AG10803 (cell line): ENCODE measurements around the gene PNP.

Experiments
- DNase-seq: peaks from one replicate; pipeline ENCODE4 v3.0.0; 2010; ENCODE audit warnings: low read depth
- H3K4me3 ChIP-seq: 2 replicates; pipeline ENCODE4 v1.5.1; 2011; ENCODE audit warnings: mild to moderate bottlenecking, low read length, control low read depth
- TF ChIP-seq, protein P1 (sequence below): conservative IDR thresholded peaks from 2 replicates; pipeline ENCODE4 v1.5.1; 2011; ENCODE audit warnings: mild to moderate bottlenecking, low read length, control low read depth, inconsistent platforms

The PNP gene

DNA sequence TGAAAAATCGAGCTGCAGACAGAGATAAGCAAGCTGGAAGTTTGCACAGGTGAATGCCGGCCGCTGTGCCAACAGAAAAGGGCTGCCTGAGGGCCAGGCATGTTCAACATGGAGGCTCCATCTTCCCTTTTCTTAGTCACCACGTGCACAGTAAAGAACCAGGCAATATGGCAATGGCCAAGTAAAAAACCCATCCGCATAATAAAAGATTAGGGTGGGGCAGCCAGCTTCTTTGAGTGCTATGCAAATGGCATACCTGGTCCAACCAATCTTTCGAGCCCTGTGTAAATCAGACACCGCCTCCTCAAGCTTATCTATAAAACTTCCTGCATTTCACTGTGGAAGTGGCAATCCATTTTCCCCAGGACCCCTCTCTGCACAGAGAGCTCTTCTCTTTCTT, 16.7 kb downstream of the PNP start:
- no peak overlapping the region for H3K4me3 ChIP-seq
- TF ChIP-seq, protein P1, sequence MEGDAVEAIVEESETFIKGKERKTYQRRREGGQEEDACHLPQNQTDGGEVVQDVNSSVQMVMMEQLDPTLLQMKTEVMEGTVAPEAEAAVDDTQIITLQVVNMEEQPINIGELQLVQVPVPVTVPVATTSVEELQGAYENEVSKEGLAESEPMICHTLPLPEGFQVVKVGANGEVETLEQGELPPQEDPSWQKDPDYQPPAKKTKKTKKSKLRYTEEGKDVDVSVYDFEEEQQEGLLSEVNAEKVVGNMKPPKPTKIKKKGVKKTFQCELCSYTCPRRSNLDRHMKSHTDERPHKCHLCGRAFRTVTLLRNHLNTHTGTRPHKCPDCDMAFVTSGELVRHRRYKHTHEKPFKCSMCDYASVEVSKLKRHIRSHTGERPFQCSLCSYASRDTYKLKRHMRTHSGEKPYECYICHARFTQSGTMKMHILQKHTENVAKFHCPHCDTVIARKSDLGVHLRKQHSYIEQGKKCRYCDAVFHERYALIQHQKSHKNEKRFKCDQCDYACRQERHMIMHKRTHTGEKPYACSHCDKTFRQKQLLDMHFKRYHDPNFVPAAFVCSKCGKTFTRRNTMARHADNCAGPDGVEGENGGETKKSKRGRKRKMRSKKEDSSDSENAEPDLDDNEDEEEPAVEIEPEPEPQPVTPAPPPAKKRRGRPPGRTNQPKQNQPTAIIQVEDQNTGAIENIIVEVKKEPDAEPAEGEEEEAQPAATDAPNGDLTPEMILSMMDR = no peak
- no peak for DNase-seq

DNA sequence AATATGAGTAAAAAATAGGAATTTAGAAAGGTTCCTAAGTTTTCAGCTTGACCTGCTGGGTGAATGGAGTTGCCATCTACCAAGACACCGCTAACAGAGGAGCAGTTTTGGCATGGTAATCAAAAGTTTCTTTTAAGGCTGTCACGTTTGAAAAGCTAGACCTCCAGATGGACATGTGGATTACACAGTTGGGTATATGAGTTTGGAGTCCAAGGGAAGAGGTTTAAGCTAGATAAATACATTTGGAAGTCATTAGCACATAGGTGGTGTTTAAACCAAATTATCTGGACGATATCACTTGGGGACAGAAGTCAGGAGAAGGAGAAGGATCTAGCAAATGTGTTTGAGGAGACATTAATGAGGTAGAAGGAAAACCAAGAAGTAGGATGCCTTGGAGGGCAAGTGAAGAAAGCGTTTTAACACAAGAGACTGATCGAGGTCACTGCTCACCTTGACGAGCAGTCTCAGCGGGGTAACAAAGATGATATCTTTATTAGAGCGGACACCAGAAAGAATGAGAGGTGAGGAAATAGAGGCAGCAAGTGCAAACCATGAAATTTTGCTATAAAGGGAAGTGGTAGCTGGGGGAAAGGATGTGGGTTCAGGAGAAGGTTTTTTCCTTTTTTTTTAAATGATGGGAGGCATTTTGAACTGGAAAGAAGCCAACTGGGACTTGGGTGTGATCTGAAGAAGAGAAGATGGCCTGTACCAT, 17.6 kb downstream of the PNP start:
- no peak overlapping the region for H3K4me3 ChIP-seq
- DNase-seq = no peak
- TF ChIP-seq, protein P1 = no peak

DNA sequence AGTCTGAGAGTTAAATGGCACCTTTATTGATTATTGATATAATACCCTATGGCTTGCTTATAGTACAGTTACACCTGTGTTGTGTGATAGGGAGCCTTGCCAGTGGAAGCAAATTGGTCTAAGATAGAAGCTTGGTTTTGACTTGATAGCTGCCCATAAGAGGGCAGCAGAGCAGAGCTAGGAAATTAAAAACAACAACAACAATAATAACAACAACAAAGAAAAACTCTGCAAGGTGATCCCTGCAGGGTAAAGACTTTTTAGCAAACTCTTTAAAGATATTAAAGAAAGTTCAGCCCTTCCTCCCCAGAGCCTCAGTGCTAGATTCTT, 18.2 kb downstream of the PNP start:
- TF ChIP-seq, protein P1 = no peak
- H3K4me3 ChIP-seq = no peak overlapping the region
- DNase-seq = no peak

DNA sequence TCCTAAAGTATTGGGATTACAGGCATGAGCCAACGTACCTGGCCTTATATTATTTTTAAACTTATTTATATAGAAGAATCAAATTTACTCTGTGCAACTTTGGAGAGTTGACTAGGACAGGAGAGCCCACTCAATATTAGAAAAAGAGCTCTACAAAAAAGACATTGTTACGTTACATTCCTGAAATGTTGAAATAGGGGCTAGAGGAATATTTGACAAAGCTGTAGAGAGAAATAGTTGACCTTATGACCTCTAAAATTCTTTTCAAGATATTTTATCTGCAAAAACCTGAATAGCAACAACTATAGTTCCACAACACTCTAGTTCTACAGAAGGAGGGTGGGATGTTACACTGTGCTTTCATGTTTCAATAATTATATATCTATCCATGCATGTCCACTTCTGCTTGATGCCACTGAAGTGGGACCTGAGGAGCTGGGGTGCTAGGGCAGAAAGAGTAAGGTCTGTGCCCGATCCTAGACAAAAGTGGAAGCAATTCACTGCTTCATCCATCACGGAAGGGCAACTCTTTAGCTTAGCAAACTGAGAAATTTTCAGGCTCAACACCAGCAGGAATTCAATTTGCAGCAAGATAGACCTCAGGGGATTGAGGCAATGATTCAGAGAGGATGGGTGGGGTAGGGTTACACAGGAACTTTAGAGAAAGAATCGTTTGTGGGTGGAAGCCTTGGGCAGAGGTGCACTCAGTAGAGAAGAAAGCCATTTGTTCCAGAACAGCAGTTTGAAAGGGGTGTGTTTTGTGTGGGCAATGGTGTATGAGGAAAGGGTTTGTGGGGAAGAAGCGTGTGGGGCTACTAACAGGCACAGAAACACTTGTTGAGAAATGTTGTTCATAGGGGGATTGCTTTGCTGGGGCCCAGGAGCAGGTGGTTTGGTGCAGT, 20.1 kb downstream of the PNP start:
- H3K4me3 ChIP-seq = no peak overlapping the region
- DNase-seq = no peak
- TF ChIP-seq, protein P1 = no peak

DNA sequence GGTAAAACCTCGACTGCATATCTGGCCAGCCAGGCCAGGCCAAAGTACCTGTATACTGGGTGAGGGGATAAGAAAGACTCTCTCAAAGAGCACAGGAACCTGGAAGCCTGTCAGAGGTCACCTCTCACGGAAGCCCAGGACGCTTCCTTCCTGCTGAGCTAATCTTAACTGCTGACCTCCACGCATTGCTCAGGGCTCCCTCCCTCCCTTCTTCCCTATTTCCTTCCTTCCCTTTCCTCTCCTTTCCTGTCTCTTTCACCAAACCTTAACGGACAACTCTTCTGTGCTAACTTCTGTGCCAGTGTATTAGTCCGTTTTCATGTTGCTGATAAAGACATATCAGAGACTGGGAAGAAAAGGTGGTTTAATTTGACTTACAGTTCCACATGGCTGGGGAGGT, 21.4 kb downstream of the PNP start:
- TF ChIP-seq, protein P1 = no peak
- no peak overlapping the region for H3K4me3 ChIP-seq
- no peak for DNase-seq

DNA sequence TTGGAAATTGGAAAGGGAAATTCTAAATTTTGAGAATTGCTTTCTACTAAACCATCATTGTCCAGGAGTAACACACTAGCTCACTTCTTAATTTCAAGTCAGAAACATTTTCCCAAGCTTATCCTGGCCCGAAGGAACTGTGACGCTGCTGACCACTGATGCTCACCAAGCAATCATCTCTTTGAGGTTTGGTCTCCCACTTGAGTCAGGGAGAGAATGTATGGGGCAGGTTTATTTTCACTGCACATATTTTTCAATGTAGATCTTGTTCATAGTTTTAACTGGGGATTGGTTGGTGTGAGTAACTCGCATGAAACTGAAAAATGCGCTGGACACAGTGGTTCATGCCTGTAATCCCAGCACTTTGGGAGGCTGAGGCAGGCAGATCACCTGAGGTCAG, 23.3 kb downstream of the PNP start:
- no peak overlapping the region for H3K4me3 ChIP-seq
- DNase-seq = no peak
- TF ChIP-seq, protein P1 = no peak

DNA sequence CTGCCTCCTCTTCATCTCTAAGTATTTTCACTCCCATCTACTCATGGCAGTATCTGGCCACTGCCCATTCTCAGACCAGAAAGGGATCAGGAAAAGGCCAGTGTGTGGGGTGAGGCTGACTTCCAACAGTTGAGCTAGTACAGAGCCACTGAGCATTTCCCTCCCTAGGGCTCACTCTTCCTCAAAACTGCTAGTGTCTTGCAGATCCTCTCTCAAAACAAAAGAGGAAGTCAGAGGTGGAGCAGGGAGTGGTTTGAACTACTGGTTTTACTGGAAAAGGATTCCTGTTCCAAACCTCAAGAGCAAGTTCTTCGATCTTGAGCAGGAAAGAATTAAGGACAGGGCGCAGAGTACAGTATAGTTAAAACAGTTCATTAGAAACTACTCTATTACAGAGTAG, 24.4 kb downstream of the PNP start:
- TF ChIP-seq, protein P1 = no peak
- no peak for DNase-seq
- H3K4me3 ChIP-seq = no peak overlapping the region
